Activated CD4-positive, alpha-beta memory T cell treated with anti-CD3 and anti-CD28 coated beads for 36 hours (primary cell): ENCODE measurements around the gene MLH3. TPM values are rescaled to one million over a fixed set of nuclear protein-coding genes. Genes with fewer than 3 reads are reported as not detected.
"Not testable (repeated sequence)": the region's sequence is repeated elsewhere in the genome, so short reads cannot be mapped to it uniquely, and the experiment has no call there.

Experiments
- CTCF ChIA-PET: fragments of 350-600 bp; sonication (Branson Sonifier 250); formaldehyde crosslinking; loops from one replicate; lab custom pipeline; 2021; ENCODE audit warnings: antibody characterized with exemption, inconsistent platforms; lab: Charles Lee
- POLR2A ChIA-PET: fragments of 350-600 bp; sonication (Branson Sonifier 250); formaldehyde crosslinking; loops from one replicate; lab custom pipeline; 2021; ENCODE audit warnings: antibody characterized with exemption; lab: Charles Lee
- DNase-seq: peaks from one replicate; pipeline ENCODE4 v3.0.0-alpha.2; 2020
- H3K27ac Mint-ChIP-seq: one replicate; pipeline ENCODE4 v1.8.0; 2021; ENCODE audit warnings: mixed read lengths
- H3K27me3 Mint-ChIP-seq: one replicate; pipeline ENCODE4 v1.8.0; 2021; ENCODE audit warnings: mixed read lengths
- H3K36me3 Mint-ChIP-seq: one replicate; pipeline ENCODE4 v1.8.0; 2021; ENCODE audit warnings: mixed read lengths
- H3K4me1 Mint-ChIP-seq: one replicate; pipeline ENCODE4 v1.8.0; 2021; ENCODE audit warnings: low read depth, mixed read lengths
- H3K4me3 Mint-ChIP-seq: one replicate; pipeline ENCODE4 v1.8.0; 2021; ENCODE audit warnings: mild to moderate bottlenecking, mixed read lengths
- H3K9me3 Mint-ChIP-seq: one replicate; pipeline ENCODE4 v1.8.0; 2021; ENCODE audit warnings: mixed read lengths
- intact Hi-C: fragments of 100-400 bp; cut with micrococcal nuclease; formaldehyde crosslinking; loops from one replicate; pipeline ENCODE4 v1.15.1; 2023
- total RNA-seq, 2 experiments: library from RNA; stranded (reverse); gene quantifications; one replicate each; pipeline ENCODE4 v1.2.3, GENCODE V29; 2021

MLH3 gene
- total RNA-seq, 2 experiments from 2014 or later: 19.7 to 21.2 TPM

DNA sequence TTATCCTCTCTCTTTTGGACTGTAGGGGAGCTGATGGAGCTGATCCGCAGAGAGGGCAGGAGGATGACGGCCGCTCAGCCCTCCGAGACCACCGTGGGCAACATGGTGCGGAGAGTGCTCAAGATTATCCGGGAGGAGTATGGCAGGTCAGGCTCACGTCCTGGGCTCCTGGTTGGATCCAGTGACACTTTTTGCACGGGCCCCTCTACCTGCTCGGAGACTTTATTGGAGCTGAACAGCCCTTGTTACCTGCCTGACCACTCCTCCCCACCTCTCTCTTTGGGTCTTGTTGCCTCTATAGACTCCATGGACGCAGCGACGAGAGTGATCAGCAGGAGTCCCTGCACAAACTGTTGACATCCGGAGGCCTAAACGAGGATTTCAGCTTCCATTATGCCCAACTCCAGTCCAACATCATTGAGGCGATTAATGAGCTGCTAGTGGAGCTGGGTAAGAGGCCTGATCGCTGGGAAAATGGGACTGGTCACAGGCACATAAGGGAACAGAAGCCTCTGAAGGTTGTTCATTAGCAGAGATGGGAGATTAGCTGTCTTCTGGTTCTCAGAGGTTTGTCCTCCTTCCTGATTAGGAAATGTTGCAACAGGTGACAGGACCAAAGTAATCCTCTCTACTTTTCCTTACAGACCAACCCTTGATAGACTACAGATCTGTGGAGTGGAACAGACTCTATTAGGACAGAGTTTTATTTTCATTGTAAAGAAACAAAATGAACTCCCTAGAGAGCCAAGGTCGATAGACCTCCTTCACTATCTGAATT lies 47.8 kb downstream of the MLH3 start:
- CTCF ChIA-PET: interaction anchor here (0.6 to 1.8 kb wide), 8 partner anchors 8 to 143 kb away, joined by 3 to 6 read pairs (median 4); no protein-coding TSS in a partner anchor
- peaks cover 4% of the 10 kb centered on the region for H3K9me3 Mint-ChIP-seq
- no peaks in the 10 kb centered on the region for H3K27me3 Mint-ChIP-seq
- intact Hi-C loops: loop anchor here (2.0 to 10.0 kb wide), 5 partner anchors 43 to 289 kb away; partner anchors contain the start of gene DLST
- POLR2A ChIA-PET: interaction anchor here (0.6 kb wide), 1 partner anchor 66 kb away, joined by 3 read pairs; the partner anchor contains the start of gene ZC2HC1C
- peak overlapping the region; percentile 79 for H3K27ac Mint-ChIP-seq
- peak overlapping the region; percentile 98 for H3K4me3 Mint-ChIP-seq
- H3K4me1 Mint-ChIP-seq: peaks cover 34% of the 10 kb centered on the region
- peaks cover 37% of the 10 kb centered on the region for H3K36me3 Mint-ChIP-seq
- DNase-seq: peak; percentile 14

- Mint-ChIP-seq H3K27me3 (no peaks in the 10 kb centered on the region), H3K36me3 (peaks cover 30% of the 10 kb centered on the region), H3K27ac (peak within 1 kb of the TSS; percentile 79), H3K4me1 (peaks cover 34% of the 10 kb centered on the region), H3K4me3 (peak within 1 kb of the TSS; percentile 98), H3K9me3 (peaks cover 4% of the 10 kb centered on the region)
- peak; percentile 100 for DNase-seq
- ChIA-PET POLR2A (no interaction called here), CTCF (interaction anchor here (0.6 to 1.8 kb wide), 5 partner anchors 9 to 142 kb away, joined by 3 to 5 read pairs (median 3); no protein-coding TSS in a partner anchor)
- intact Hi-C loops: loop anchor here (1.0 to 10.0 kb wide), 7 partner anchors 9 to 290 kb away; partner anchors contain the start of genes DLST and NEK9
Observed at GRCh38 chr14:75002392-75003249, 48.6 kb downstream of the MLH3 start, which contains the start of gene EIF2B2. EIF2B2 (plus strand) TSS chr14:75002921; CDS start chr14:75002991, 70 bp downstream.

- Mint-ChIP-seq H3K36me3 (peaks cover 25% of the 10 kb centered on the region), H3K27me3 (no peaks in the 10 kb centered on the region), H3K4me1 (peaks cover 31% of the 10 kb centered on the region), H3K9me3 (peaks cover 4% of the 10 kb centered on the region), H3K4me3 (peak overlapping the region; percentile 98), H3K27ac (peak overlapping the region; percentile 79)
- ChIA-PET CTCF (interaction anchor here (0.7 to 1.8 kb wide), 3 partner anchors 10 to 141 kb away, joined by 3 to 4 read pairs (median 3); no protein-coding TSS in a partner anchor), POLR2A (no interaction called here)
- intact Hi-C loops: loop anchor here (1.0 to 10.0 kb wide), 7 partner anchors 9 to 290 kb away; partner anchors contain the start of genes DLST and NEK9
- no peak for DNase-seq
Observed at GRCh38 chr14:75001899-75002298, 49.4 kb downstream of the MLH3 start.

- POLR2A ChIA-PET: no interaction called here
- H3K4me1 Mint-ChIP-seq: peaks cover 30% of the 10 kb centered on the region
- no peak for DNase-seq
- H3K36me3 Mint-ChIP-seq: peaks cover 20% of the 10 kb centered on the region
- intact Hi-C loops: loop anchor here (5.0 to 10.0 kb wide), 3 partner anchors 54 to 291 kb away; partner anchors contain the start of gene DLST
- H3K27ac Mint-ChIP-seq: no peak overlapping the region
- CTCF ChIA-PET: interaction anchor here (0.7 kb wide), 1 partner anchor 652 kb away, joined by 3 read pairs; no protein-coding TSS in a partner anchor
- peaks cover 4% of the 10 kb centered on the region for H3K9me3 Mint-ChIP-seq
- H3K27me3 Mint-ChIP-seq: no peaks in the 10 kb centered on the region
- no peak overlapping the region for H3K4me3 Mint-ChIP-seq
Observed at GRCh38 chr14:75001261-75001660, 50.0 kb downstream of the MLH3 start.

DNA sequence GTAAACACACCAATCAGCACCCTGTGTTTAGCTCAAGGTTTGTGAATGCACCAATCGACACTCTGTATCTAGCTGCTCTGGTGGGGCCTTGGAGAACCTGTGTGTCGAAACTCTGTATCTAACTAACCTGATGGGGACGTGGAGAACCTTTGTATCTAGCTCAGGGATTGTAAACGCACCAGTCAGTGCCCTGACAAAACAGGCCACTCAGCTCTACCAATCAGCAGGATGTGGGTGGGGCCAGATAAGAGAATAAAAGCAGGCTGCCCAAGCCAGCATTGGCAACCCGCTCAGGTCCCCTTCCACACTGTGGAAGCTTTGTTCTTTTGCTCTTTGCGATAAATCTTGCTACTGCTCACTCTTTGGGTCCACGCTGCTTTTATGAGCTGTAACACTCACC lies 55.5 kb downstream of the MLH3 start:
- H3K27me3 Mint-ChIP-seq, H3K9me3 Mint-ChIP-seq, H3K36me3 Mint-ChIP-seq, H3K4me3 Mint-ChIP-seq, H3K4me1 Mint-ChIP-seq, intact Hi-C loops, DNase-seq, POLR2A ChIA-PET, H3K27ac Mint-ChIP-seq, CTCF ChIA-PET: not testable (repeated sequence)

DNA sequence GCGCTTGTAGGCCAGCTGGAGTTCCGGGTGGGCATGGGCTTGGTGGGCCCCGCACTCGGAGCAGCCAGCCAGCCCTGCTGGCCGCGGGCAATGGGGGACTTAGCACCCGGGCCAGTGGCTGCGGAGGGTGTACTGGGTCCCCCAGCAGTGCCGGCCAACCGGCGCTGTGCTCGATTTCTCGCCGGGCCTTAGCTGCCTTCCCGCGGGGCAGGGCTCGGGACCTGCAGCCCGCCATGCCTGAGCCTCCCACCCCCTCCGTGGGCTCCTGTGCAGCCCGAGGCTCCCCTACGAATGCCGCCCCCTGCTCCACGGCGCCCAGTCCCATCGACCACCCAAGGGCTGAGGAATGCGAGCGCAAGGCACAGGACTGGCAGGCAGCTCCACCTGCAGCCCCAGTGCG lies 57.1 kb downstream of the MLH3 start:
- H3K27me3 Mint-ChIP-seq, POLR2A ChIA-PET, CTCF ChIA-PET, H3K4me1 Mint-ChIP-seq, DNase-seq, H3K4me3 Mint-ChIP-seq, intact Hi-C loops, H3K9me3 Mint-ChIP-seq, H3K36me3 Mint-ChIP-seq, H3K27ac Mint-ChIP-seq: not testable (repeated sequence)

GRCh38 chr14:74988993-74989392 lies 62.3 kb downstream of the MLH3 start:
- no peak overlapping the region for H3K27ac Mint-ChIP-seq
- intact Hi-C loops: no loop called here
- H3K4me3 Mint-ChIP-seq: no peak overlapping the region
- CTCF ChIA-PET: interaction anchor here (1.0 kb wide), 1 partner anchor 43 kb away, joined by 3 read pairs; no protein-coding TSS in a partner anchor
- no peaks in the 10 kb centered on the region for H3K27me3 Mint-ChIP-seq
- no peaks in the 10 kb centered on the region for H3K9me3 Mint-ChIP-seq
- no peaks in the 10 kb centered on the region for H3K36me3 Mint-ChIP-seq
- POLR2A ChIA-PET: no interaction called here
- DNase-seq: no peak
- H3K4me1 Mint-ChIP-seq: no peaks in the 10 kb centered on the region

GRCh38 chr14:74988131-74988530 lies 63.1 kb downstream of the MLH3 start:
- no peak for DNase-seq
- no peaks in the 10 kb centered on the region for H3K27me3 Mint-ChIP-seq
- H3K4me1 Mint-ChIP-seq: no peaks in the 10 kb centered on the region
- CTCF ChIA-PET: interaction anchor here (1.0 kb wide), 2 partner anchors 42 kb away, joined by 3 read pairs; no protein-coding TSS in a partner anchor
- no peaks in the 10 kb centered on the region for H3K9me3 Mint-ChIP-seq
- no peaks in the 10 kb centered on the region for H3K36me3 Mint-ChIP-seq
- H3K27ac Mint-ChIP-seq: no peak overlapping the region
- intact Hi-C loops: no loop called here
- no peak overlapping the region for H3K4me3 Mint-ChIP-seq
- POLR2A ChIA-PET: interaction anchor here (0.6 kb wide), 1 partner anchor 382 kb away, joined by 3 read pairs; no protein-coding TSS in a partner anchor

GRCh38 chr14:74985806-74986205 lies 65.5 kb downstream of the MLH3 start:
- intact Hi-C loops: no loop called here
- H3K4me3 Mint-ChIP-seq: no peak overlapping the region
- H3K27ac Mint-ChIP-seq: no peak overlapping the region
- H3K27me3 Mint-ChIP-seq: no peaks in the 10 kb centered on the region
- no peaks in the 10 kb centered on the region for H3K9me3 Mint-ChIP-seq
- DNase-seq: no peak
- H3K4me1 Mint-ChIP-seq: no peaks in the 10 kb centered on the region
- H3K36me3 Mint-ChIP-seq: no peaks in the 10 kb centered on the region
- ChIA-PET POLR2A (interaction anchor here (0.6 kb wide), 1 partner anchor 251 kb away, joined by 3 read pairs; no protein-coding TSS in a partner anchor), CTCF (interaction anchor here (0.5 kb wide), 1 partner anchor 41 kb away, joined by 3 read pairs; no protein-coding TSS in a partner anchor)

GRCh38 chr14:74985028-74985310 lies 66.3 kb downstream of the MLH3 start:
- H3K36me3 Mint-ChIP-seq: no peaks in the 10 kb centered on the region
- no peak overlapping the region for H3K27ac Mint-ChIP-seq
- no peaks in the 10 kb centered on the region for H3K4me1 Mint-ChIP-seq
- DNase-seq: no peak
- H3K27me3 Mint-ChIP-seq: no peaks in the 10 kb centered on the region
- intact Hi-C loops: no loop called here
- H3K9me3 Mint-ChIP-seq: no peaks in the 10 kb centered on the region
- ChIA-PET CTCF (no interaction called here), POLR2A (interaction anchor here (0.6 kb wide), 1 partner anchor 250 kb away, joined by 3 read pairs; no protein-coding TSS in a partner anchor)
- no peak overlapping the region for H3K4me3 Mint-ChIP-seq

- no peaks in the 10 kb centered on the region for H3K27me3 Mint-ChIP-seq
- no peak overlapping the region for H3K27ac Mint-ChIP-seq
- ChIA-PET CTCF (interaction anchor here (0.8 kb wide), 1 partner anchor 104 kb away, joined by 3 read pairs; no protein-coding TSS in a partner anchor), POLR2A (no interaction called here)
- intact Hi-C loops: no loop called here
- no peak for DNase-seq
- H3K36me3 Mint-ChIP-seq: no peaks in the 10 kb centered on the region
- H3K4me3 Mint-ChIP-seq: no peak overlapping the region
- no peaks in the 10 kb centered on the region for H3K4me1 Mint-ChIP-seq
- H3K9me3 Mint-ChIP-seq: no peaks in the 10 kb centered on the region
Observed at GRCh38 chr14:74984236-74985027, 66.8 kb downstream of the MLH3 start.
